Peyer's patch (tissue), 4 donors: ENCODE data around the gene ZFP69B.

Experiments used
- CTCF ChIP-seq, 6 experiments: fragments of 450-650 bp in 4 of 6; fragments of 200-600 bp in 2 of 6; sonication (generic) in 1 of 6; IDR thresholded peaks; one replicate each; pipeline ENCODE4 v1.5.1; 2017 to 2019; ENCODE audit warnings: antibody characterized with exemption in 6 of 6, mild to moderate bottlenecking in 3 of 6, moderate library complexity in 1 of 6
- POLR2A ChIP-seq, 2 donors: fragments of 450-650 bp; IDR thresholded peaks; one replicate each; pipeline ENCODE4 v1.5.1; 2017; ENCODE audit warnings: antibody characterized with exemption in 2 of 2, mild to moderate bottlenecking in 2 of 2, moderate library complexity in 2 of 2

GRCh38 chr1:40421431-40422384 is 28.6 kb upstream of the ZFP69B start:
- TF ChIP-seq CTCF (IDR thresholded peaks at IDR 0.05) (no peak), POLR2A (IDR thresholded peaks at IDR 0.05) (no peak)
